Hepatocyte (in vitro differentiated cells): ENCODE data around the gene SPTBN5. TPM values are rescaled to one million over a fixed set of nuclear protein-coding genes. Genes with fewer than 3 reads are reported as not detected.

Source experiments
- DNase-seq: peaks from one replicate; pipeline ENCODE4 v3.0.0-alpha.2; 2016; ENCODE audit warnings: low spot score
- H2AFZ ChIP-seq: fragments of 200-600 bp; sonication (generic); 2 replicates; pipeline ENCODE4 v1.6.0; 2016; ENCODE audit warnings: antibody characterized with exemption, mild to moderate bottlenecking
- H3K27ac ChIP-seq: fragments of 200-600 bp; sonication (generic); 2 replicates; pipeline ENCODE4 v1.5.1; 2016; ENCODE audit warnings: mild to moderate bottlenecking
- H3K27me3 ChIP-seq: fragments of 200-600 bp; sonication (generic); 2 replicates; pipeline ENCODE4 v1.6.1; 2016
- H3K36me3 ChIP-seq: fragments of 200-600 bp; sonication (generic); replicated peaks from 2 replicates; pipeline ENCODE4 v1.5.1; 2016; ENCODE audit warnings: low read depth; ENCODE audit not compliant: insufficient read depth
- H3K4me1 ChIP-seq: fragments of 200-600 bp; sonication (generic); 2 replicates; pipeline ENCODE4 v1.5.1; 2016; ENCODE audit warnings: mild to moderate bottlenecking, moderate library complexity; ENCODE audit not compliant: insufficient read depth
- H3K4me2 ChIP-seq: fragments of 200-600 bp; sonication (generic); 2 replicates; pipeline ENCODE4 v1.6.0; 2016
- H3K4me3 ChIP-seq: fragments of 200-600 bp; sonication (generic); 2 replicates; pipeline ENCODE4 v1.5.1; 2016; ENCODE audit warnings: mild to moderate bottlenecking
- H3K79me2 ChIP-seq: fragments of 200-600 bp; sonication (generic); 2 replicates; pipeline ENCODE4 v1.6.0; 2017; ENCODE audit warnings: mild to moderate bottlenecking
- H3K9me2 ChIP-seq: fragments of 200-600 bp; sonication (generic); replicated peaks from 2 replicates; pipeline ENCODE4 v1.6.0; 2017; ENCODE audit warnings: mild to moderate bottlenecking; ENCODE audit not compliant: insufficient read depth
- H3K9me3 ChIP-seq: fragments of 200-600 bp; sonication (generic); 2 replicates; pipeline ENCODE4 v1.5.1; 2016; ENCODE audit warnings: low read depth, mild to moderate bottlenecking
- H4K20me1 ChIP-seq: fragments of 200-600 bp; sonication (generic); 2 replicates; pipeline ENCODE4 v1.6.0; 2016; ENCODE audit warnings: mild to moderate bottlenecking; ENCODE audit not compliant: insufficient read depth, poor library complexity, severe bottlenecking
- CTCF ChIP-seq: fragments of 200-600 bp; sonication (generic); IDR thresholded peaks from 2 replicates; pipeline ENCODE4 v1.5.1; 2016; ENCODE audit warnings: antibody characterized with exemption, mild to moderate bottlenecking; ENCODE audit not compliant: poor library complexity
- EZH2 ChIP-seq: fragments of 200-600 bp; sonication (generic); IDR thresholded peaks from 2 replicates; pipeline ENCODE4 v1.6.1; 2016; ENCODE audit warnings: antibody characterized with exemption, mild to moderate bottlenecking, borderline replicate concordance
- EZH2phosphoT487 ChIP-seq: fragments of 200-600 bp; sonication (generic); IDR thresholded peaks from one replicate; pipeline ENCODE4 v1.6.1; 2018; ENCODE audit warnings: antibody characterized with exemption, mild to moderate bottlenecking, low read depth, moderate library complexity; ENCODE audit not compliant: unreplicated experiment, severe bottlenecking
- WGBS: methylation state at CpG from one replicate; pipeline ENCODE4 v1.1.6; 2016; ENCODE audit warnings: low lambda C conversion rate; ENCODE audit errors: missing lambda C conversion rate; 5-methylcytosine and 5-hydroxymethylcytosine counted together
- polyA plus RNA-seq: library from polyadenylated mRNA; unstranded; fragments of >200 nt; fragmentation: Nextera tagmentation; extraction: Ambion mirVana; gene quantifications from 2 replicates; pipeline ENCODE4 v1.2.1, GENCODE V29; 2016
- total RNA-seq: library from RNA; depleted of rRNA; stranded (reverse); fragments of >200 nt; gene quantifications from 2 replicates; pipeline ENCODE4 v1.2.3, GENCODE V29; 2014

Gene SPTBN5
- total and polyA plus RNA-seq, 2 experiments from 2014 or later, result 1.7 to 1.9 TPM

DNA sequence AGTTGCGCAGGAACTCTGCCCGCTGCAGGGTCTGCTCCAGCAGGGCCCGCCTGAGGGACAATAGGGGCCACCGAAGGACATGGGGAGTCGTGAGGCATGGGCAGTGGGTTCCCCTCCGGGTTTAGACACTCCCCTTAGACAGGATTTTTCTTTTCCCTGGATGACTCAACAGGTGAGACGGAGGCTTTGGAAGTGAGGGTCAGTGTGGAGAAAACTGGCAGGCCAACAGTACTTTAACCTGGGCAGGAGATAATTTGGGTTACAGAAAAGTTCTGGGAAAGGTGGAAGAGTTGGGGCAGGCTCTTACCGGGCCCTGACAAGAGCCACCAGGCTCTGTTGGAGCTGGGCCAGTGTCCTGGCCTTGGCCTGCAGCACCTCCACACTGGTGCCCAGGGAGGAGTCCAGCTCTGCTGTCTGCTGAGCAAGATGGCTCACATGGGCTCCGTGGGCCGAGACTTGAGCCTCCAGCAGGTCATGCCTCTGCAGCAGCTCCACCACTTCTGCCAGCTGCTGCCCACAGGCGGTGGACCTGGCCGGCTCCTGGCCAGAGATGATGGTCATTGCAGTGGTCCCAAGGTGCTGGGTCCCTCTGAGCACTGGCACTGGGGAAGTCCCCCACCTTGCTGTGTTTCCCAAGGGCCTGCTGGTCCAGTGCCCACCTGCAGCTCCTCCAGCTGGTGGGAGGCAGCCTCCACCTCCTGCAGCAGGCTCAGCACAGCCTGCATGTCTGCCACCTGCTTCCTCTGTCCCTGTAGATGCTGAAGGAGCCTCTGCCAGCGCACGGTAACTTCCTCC, 11.0 kb downstream of the SPTBN5 start:
- H2AFZ ChIP-seq, result peak overlapping the region; percentile 45
- no peaks in the 10 kb centered on the region for H3K36me3 ChIP-seq
- no peaks in the 10 kb centered on the region for H3K9me2 ChIP-seq
- WGBS, result 64% methylated on average over 14 of the region's 14 CpGs
- peak overlapping the region; percentile 88 for H3K4me2 ChIP-seq
- H3K4me1 ChIP-seq, result peaks cover 13% of the 10 kb centered on the region
- no peaks in the 10 kb centered on the region for H3K9me3 ChIP-seq
- TF ChIP-seq EZH2phosphoT487 (no peak), CTCF (no peak), EZH2 (no peak)
- no peaks in the 10 kb centered on the region for H4K20me1 ChIP-seq
- no peaks in the 10 kb centered on the region for H3K27me3 ChIP-seq
- H3K4me3 ChIP-seq, result no peak overlapping the region
- DNase-seq, result no peak
- H3K79me2 ChIP-seq, result no peaks in the 10 kb centered on the region
- no peak overlapping the region for H3K27ac ChIP-seq

- H3K4me1 ChIP-seq, result peaks cover 13% of the 10 kb centered on the region
- DNase-seq, result peak; percentile 23
- H3K9me2 ChIP-seq, result no peaks in the 10 kb centered on the region
- H4K20me1 ChIP-seq, result no peaks in the 10 kb centered on the region
- H2AFZ ChIP-seq, result peak overlapping the region; percentile 45
- no peak overlapping the region for H3K27ac ChIP-seq
- no peak overlapping the region for H3K4me3 ChIP-seq
- no peak for TF ChIP-seq CTCF
- no peak for TF ChIP-seq EZH2phosphoT487
- TF ChIP-seq EZH2, result no peak
- H3K4me2 ChIP-seq, result peak overlapping the region; percentile 88
- H3K79me2 ChIP-seq, result no peaks in the 10 kb centered on the region
- no peaks in the 10 kb centered on the region for H3K9me3 ChIP-seq
- 8% methylated on average over 57 of the region's 81 CpGs for WGBS
- H3K36me3 ChIP-seq, result no peaks in the 10 kb centered on the region
- H3K27me3 ChIP-seq, result no peaks in the 10 kb centered on the region
Observed at GRCh38 chr15:41881920-41882688, 11.7 kb downstream of the SPTBN5 start.

GRCh38 chr15:41881550-41881919, 12.3 kb downstream of the SPTBN5 start:
- DNase-seq, result no peak
- H3K4me2 ChIP-seq, result peak overlapping the region; percentile 88
- H3K27ac ChIP-seq, result no peak overlapping the region
- H4K20me1 ChIP-seq, result no peaks in the 10 kb centered on the region
- WGBS, result 50% methylated on average over 10 of the region's 10 CpGs
- H2AFZ ChIP-seq, result peak overlapping the region; percentile 45
- no peaks in the 10 kb centered on the region for H3K9me2 ChIP-seq
- H3K4me3 ChIP-seq, result no peak overlapping the region
- no peaks in the 10 kb centered on the region for H3K27me3 ChIP-seq
- H3K4me1 ChIP-seq, result peaks cover 13% of the 10 kb centered on the region
- H3K9me3 ChIP-seq, result no peaks in the 10 kb centered on the region
- H3K36me3 ChIP-seq, result no peaks in the 10 kb centered on the region
- no peak for TF ChIP-seq CTCF
- TF ChIP-seq EZH2, result no peak
- TF ChIP-seq EZH2phosphoT487, result no peak
- no peaks in the 10 kb centered on the region for H3K79me2 ChIP-seq
